ENCODE measurements around the gene MTMR12.
"Not testable (repeated sequence)": the region's sequence is repeated elsewhere in the genome, so short reads cannot be mapped to it uniquely, and the experiment has no call there.

GRCh38 chr5:32208837-32209236 is 103.9 kb downstream of the MTMR12 start:
- not testable (repeated sequence) for TF ChIP-seq CTCF, POLR2A (IDR thresholded peaks at IDR 0.05)
